ENCODE data around the gene LIG1.
A peak's percentile ranks its signal among the peaks of the same experiment; 100 is the strongest.

LIG1 gene

DNA sequence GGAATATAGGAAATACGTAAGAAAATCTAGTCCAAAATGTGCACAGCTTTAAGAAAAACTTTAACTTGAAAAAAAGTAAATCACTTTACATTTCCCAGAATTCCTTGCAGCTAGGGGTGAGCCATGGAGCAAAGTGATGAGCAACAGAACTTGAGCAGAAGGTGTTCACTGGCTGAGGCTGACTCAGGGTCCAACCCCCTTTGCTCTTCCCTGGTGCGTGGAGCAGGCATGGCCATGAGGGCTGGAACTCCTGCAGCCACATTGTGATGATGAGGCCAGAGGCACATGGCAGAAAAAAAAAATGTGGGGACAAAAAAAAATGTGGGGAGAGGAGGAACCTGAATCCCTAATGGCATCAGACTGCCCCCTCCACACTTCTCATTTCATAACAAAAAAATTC, 49.6 kb downstream of the LIG1 start:
- TF ChIP-seq CTCF (IDR thresholded peaks at IDR 0.05; ENCODE audit: low read depth, low read length, poor library complexity, severe bottlenecking), result no peak
- no peak for TF ChIP-seq EZH2phosphoT487 (IDR thresholded peaks at IDR 0.05; ENCODE audit: borderline replicate concordance, low read length)
- Histone ChIP-seq H3K9me3 (ENCODE audit: control insufficient read depth, insufficient read depth, low read length) (no peaks in the 10 kb centered on the region), H3F3A (ENCODE audit: control insufficient read depth, insufficient read depth) (no peaks in the 10 kb centered on the region), H3K4me3 (ENCODE audit: low read length) (no peak overlapping the region), H3K79me2 (ENCODE audit: control insufficient read depth, low read length) (no peaks in the 10 kb centered on the region), H3K9me2 (replicated peaks; ENCODE audit: control insufficient read depth, low read length) (no peaks in the 10 kb centered on the region), H3K27ac (ENCODE audit: low read depth, low read length) (no peak overlapping the region), H3K4me1 (ENCODE audit: control insufficient read depth, low read length) (peaks cover 27% of the 10 kb centered on the region), H3K27me3 (ENCODE audit: control insufficient read depth, low read length) (no peaks in the 10 kb centered on the region), H3K4me2 (ENCODE audit: low read length) (no peak overlapping the region), H4K20me1 (ENCODE audit: control insufficient read depth, insufficient read depth, low read depth, low read length) (no peaks in the 10 kb centered on the region), H3K36me3 (ENCODE audit: control insufficient read depth, low read length) (peaks cover 72% of the 10 kb centered on the region)

GRCh38 chr19:48118131-48118517, 52.0 kb downstream of the LIG1 start:
- Histone ChIP-seq H3K27ac (ENCODE audit: low read depth, low read length) (no peak overlapping the region), H3K79me2 (ENCODE audit: control insufficient read depth, low read length) (no peaks in the 10 kb centered on the region), H3K36me3 (ENCODE audit: control insufficient read depth, low read length) (peaks cover 51% of the 10 kb centered on the region), H3K9me3 (ENCODE audit: control insufficient read depth, insufficient read depth, low read length) (no peaks in the 10 kb centered on the region), H3K4me2 (ENCODE audit: low read length) (no peak overlapping the region), H3K27me3 (ENCODE audit: control insufficient read depth, low read length) (no peaks in the 10 kb centered on the region), H3F3A (ENCODE audit: control insufficient read depth, insufficient read depth) (no peaks in the 10 kb centered on the region), H3K4me1 (ENCODE audit: control insufficient read depth, low read length) (peaks cover 26% of the 10 kb centered on the region), H4K20me1 (ENCODE audit: control insufficient read depth, insufficient read depth, low read depth, low read length) (no peaks in the 10 kb centered on the region), H3K4me3 (ENCODE audit: low read length) (no peak overlapping the region), H3K9me2 (replicated peaks; ENCODE audit: control insufficient read depth, low read length) (no peaks in the 10 kb centered on the region)
- TF ChIP-seq CTCF (IDR thresholded peaks at IDR 0.05; ENCODE audit: low read depth, low read length, poor library complexity, severe bottlenecking) (no peak), EZH2phosphoT487 (IDR thresholded peaks at IDR 0.05; ENCODE audit: borderline replicate concordance, low read length) (no peak)

DNA sequence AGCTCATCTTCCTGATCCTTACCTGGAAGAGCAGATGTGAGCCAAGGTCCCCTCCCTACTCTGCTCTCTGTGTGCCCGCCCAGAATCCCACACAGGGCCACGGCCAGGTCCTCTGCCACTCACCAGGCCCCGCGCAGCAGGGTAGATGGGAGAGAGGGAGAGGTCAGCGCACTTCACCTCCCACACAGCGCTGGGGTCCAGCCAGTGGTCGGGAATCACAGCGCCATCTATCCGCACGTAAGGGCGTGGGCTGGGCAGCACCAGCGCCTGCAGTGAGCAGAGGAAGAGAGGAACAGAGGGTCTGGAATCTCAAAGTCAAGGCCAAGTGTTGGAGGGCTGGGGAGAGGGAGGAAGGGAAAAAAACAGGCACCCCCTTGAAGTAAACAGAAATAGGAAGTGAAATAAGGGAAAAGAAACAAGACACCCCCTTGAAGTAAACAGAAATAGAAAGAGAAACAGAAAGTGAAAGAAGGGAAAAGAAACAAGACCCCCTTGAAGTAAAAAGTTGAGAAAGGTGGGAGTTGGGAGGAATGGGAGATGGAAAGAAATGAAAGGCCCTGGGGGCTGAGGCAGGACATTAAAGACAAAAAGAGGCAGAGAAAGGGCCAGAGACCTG, 52.5 kb downstream of the LIG1 start:
- Histone ChIP-seq H3F3A (ENCODE audit: control insufficient read depth, insufficient read depth) (no peaks in the 10 kb centered on the region), H3K27ac (ENCODE audit: low read depth, low read length) (no peak overlapping the region), H3K79me2 (ENCODE audit: control insufficient read depth, low read length) (no peaks in the 10 kb centered on the region), H3K9me2 (replicated peaks; ENCODE audit: control insufficient read depth, low read length) (no peaks in the 10 kb centered on the region), H3K4me2 (ENCODE audit: low read length) (no peak overlapping the region), H3K4me1 (ENCODE audit: control insufficient read depth, low read length) (peaks cover 21% of the 10 kb centered on the region), H3K9me3 (ENCODE audit: control insufficient read depth, insufficient read depth, low read length) (no peaks in the 10 kb centered on the region), H3K4me3 (ENCODE audit: low read length) (no peak overlapping the region), H3K27me3 (ENCODE audit: control insufficient read depth, low read length) (no peaks in the 10 kb centered on the region), H3K36me3 (ENCODE audit: control insufficient read depth, low read length) (peaks cover 46% of the 10 kb centered on the region), H4K20me1 (ENCODE audit: control insufficient read depth, insufficient read depth, low read depth, low read length) (no peaks in the 10 kb centered on the region)
- TF ChIP-seq EZH2phosphoT487 (IDR thresholded peaks at IDR 0.05; ENCODE audit: borderline replicate concordance, low read length) (no peak), CTCF (IDR thresholded peaks at IDR 0.05; ENCODE audit: low read depth, low read length, poor library complexity, severe bottlenecking) (peak; percentile 22)

All from DOHH2 (cell line).